ENCODE results near the gene DOLPP1.
A peak's percentile ranks its signal among the peaks of the same experiment; 100 is the strongest.
"Not testable (repeated sequence)": the region's sequence is repeated elsewhere in the genome, so short reads cannot be mapped to it uniquely, and the experiment has no call there.

Gene DOLPP1

GRCh38 chr9:129080601-129081387, at the start of gene DOLPP1:
TSS of gene DOLPP1 (plus strand) at chr9:129081111. CDS start at chr9:129081132, 21 bp downstream.
- peak; percentile 97 for DNase-seq

- no peak for DNase-seq
Observed at GRCh38 chr9:129031514-129031913, 49.4 kb upstream of the DOLPP1 start.

- no peak for DNase-seq
Observed at GRCh38 chr9:129032541-129033159, 48.3 kb upstream of the DOLPP1 start.

- DNase-seq, result no peak
Observed at GRCh38 chr9:129033216-129033615, 47.7 kb upstream of the DOLPP1 start.

- not testable (repeated sequence) for DNase-seq
Observed at GRCh38 chr9:129035838-129036237, 45.1 kb upstream of the DOLPP1 start.

- peak; percentile 87 for DNase-seq
Observed at GRCh38 chr9:129036241-129036922, 44.5 kb upstream of the DOLPP1 start, which contains the start of gene MIGA2. TSS of gene MIGA2 (plus strand) at chr9:129036626. CDS start at chr9:129040595, 3,969 bp downstream.

- no peak for DNase-seq
Observed at GRCh38 chr9:129036923-129037766, 43.8 kb upstream of the DOLPP1 start.

GRCh38 chr9:129037767-129038098, 43.2 kb upstream of the DOLPP1 start:
- no peak for DNase-seq

- DNase-seq, result no peak
Observed at GRCh38 chr9:129038109-129038852, 42.6 kb upstream of the DOLPP1 start.

- DNase-seq, result no peak
Observed at GRCh38 chr9:129040113-129040643, 40.7 kb upstream of the DOLPP1 start.

GRCh38 chr9:129042016-129042415, 38.9 kb upstream of the DOLPP1 start:
- no peak for DNase-seq

- no peak for DNase-seq
Observed at GRCh38 chr9:129052592-129052991, 28.3 kb upstream of the DOLPP1 start.

GRCh38 chr9:129053020-129053419, 27.9 kb upstream of the DOLPP1 start:
- DNase-seq, result no peak

GRCh38 chr9:129054163-129054851, 26.6 kb upstream of the DOLPP1 start:
- DNase-seq, result no peak

- DNase-seq, result no peak
Observed at GRCh38 chr9:129058965-129059795, 21.7 kb upstream of the DOLPP1 start.

- DNase-seq, result no peak
Observed at GRCh38 chr9:129059796-129060785, 20.8 kb upstream of the DOLPP1 start.

- no peak for DNase-seq
Observed at GRCh38 chr9:129060991-129061390, 19.9 kb upstream of the DOLPP1 start.

GRCh38 chr9:129063061-129063460, 17.9 kb upstream of the DOLPP1 start:
- no peak for DNase-seq

- DNase-seq, result no peak
Observed at GRCh38 chr9:129064499-129064908, 16.4 kb upstream of the DOLPP1 start.

Data from stimulated activated CD4-positive, alpha-beta T cell treated with anti-CD3 and anti-CD28 coated beads, Interleukin-12 subunit alpha, Interleukin-12 subunit beta, amount 100 ng/mL, for 4 hours (primary cell).